HCT116 (cell line): ENCODE data around the gene MACC1. TPM values are rescaled to one million over a fixed set of nuclear protein-coding genes. Genes with fewer than 3 reads are reported as not detected.

Experiments used
- ATAC-seq: fragments of 200-7000 bp; cut with Tn5 transposase; 2 replicates; pipeline ENCODE4 v1.9.1; 2020; ENCODE audit warnings: mild to moderate bottlenecking, moderate library complexity
- BruUV-seq: library from RNA; stranded (reverse); fragments of 400-500 nt; replicated peaks from 2 replicates; lab custom pipeline; 2021; lab: Mats Ljungman, UMichigan
- CTCF ChIA-PET: fragments of 300-600 bp; sonication (Branson Sonifier 250); formaldehyde crosslinking; loops from one replicate; lab custom pipeline; 2021; ENCODE audit warnings: antibody characterized with exemption; lab: Charles Lee
- POLR2A ChIA-PET: fragments of 300-600, 350-600 bp; sonication (Branson Sonifier 250); formaldehyde crosslinking; loops from one replicate; lab custom pipeline; 2021; ENCODE audit warnings: antibody characterized with exemption; lab: Charles Lee
- RAD21 ChIA-PET, 2 experiments: fragments of 300-600 bp; sonication (Branson Sonifier 250); formaldehyde crosslinking; loops; one replicate each; lab custom pipeline; 2023; ENCODE audit warnings: low total read pairs in 2 of 2; ENCODE audit not compliant: uncharacterized antibody in 2 of 2, unreplicated experiment in 2 of 2, low non-redundant PET in 1 of 2; lab: Charles Lee
- DNase-seq: peaks from one replicate; pipeline ENCODE4 v3.0.0-alpha.2; 2010; ENCODE audit warnings: low read depth, low spot score
- H2AFZ ChIP-seq: fragments of 200-600 bp; shearing (Covaris generic), sonication (generic); 2 replicates; pipeline ENCODE4 v1.6.1; 2017; ENCODE audit warnings: low read depth, mixed run types, mixed read lengths, antibody characterized with exemption, low read length; ENCODE audit not compliant: poor library complexity, severe bottlenecking
- H3K27ac ChIP-seq: 2 replicates; pipeline ENCODE4 v1.5.1; 2012; ENCODE audit warnings: low read depth, low read length
- H3K27me3 ChIP-seq: fragments of 200-600 bp; sonication (generic); 2 replicates; pipeline ENCODE4 v1.6.1; 2016; ENCODE audit warnings: mixed run types, low read length, mixed read lengths; ENCODE audit not compliant: insufficient read depth
- H3K36me3 ChIP-seq, 2 experiments: fragments of 200-500 bp in 1 of 2; fragments of 200-600 bp in 1 of 2; sonication (Bioruptor generic) in 1 of 2; sonication (generic) in 1 of 2; 2 replicates each; pipeline versions ENCODE4 v1.5.1 to v1.6.1; 2014 to 2016; ENCODE audit warnings: low read length in 2 of 2, inconsistent platforms in 1 of 2, mixed read lengths in 1 of 2, mixed run types in 1 of 2; ENCODE audit not compliant: insufficient read depth in 2 of 2, control insufficient read depth in 1 of 2
- H3K4me1 ChIP-seq, 2 experiments: fragments of 200-600 bp in 1 of 2; sonication (generic) in 1 of 2; 2 replicates each; pipeline versions ENCODE4 v1.5.1 to v1.6.1; 2012 to 2017; ENCODE audit warnings: low read length in 2 of 2, inconsistent platforms in 1 of 2, mild to moderate bottlenecking in 1 of 2, mixed read lengths in 1 of 2, mixed run types in 1 of 2, moderate library complexity in 1 of 2; ENCODE audit not compliant: insufficient read depth in 2 of 2, control insufficient read depth in 1 of 2
- H3K4me2 ChIP-seq: fragments of 200-600 bp; sonication (generic); 2 replicates; pipeline ENCODE4 v1.6.1; 2017; ENCODE audit warnings: mixed run types, low read length, mixed read lengths
- H3K4me3 ChIP-seq, 2 experiments: fragments of 200-600 bp in 1 of 2; sonication (generic) in 1 of 2; replicated peaks in 1 of 2; 2 replicates each; pipeline ENCODE4 v1.5.1; 2011 to 2016; ENCODE audit warnings: low read length in 2 of 2, control low read depth in 1 of 2, low read depth in 1 of 2, mild to moderate bottlenecking in 1 of 2, mixed read lengths in 1 of 2, mixed run types in 1 of 2
- H3K79me2 ChIP-seq: fragments of 200-600 bp; sonication (generic); 2 replicates; pipeline ENCODE4 v1.6.1; 2017; ENCODE audit warnings: mild to moderate bottlenecking, mixed run types, low read length, moderate library complexity, mixed read lengths; ENCODE audit not compliant: insufficient read depth
- H3K9ac ChIP-seq: fragments of 200-600 bp; sonication (generic); 2 replicates; pipeline ENCODE4 v1.6.1; 2016; ENCODE audit warnings: low read length, mixed read lengths
- H3K9me2 ChIP-seq: fragments of 200-600 bp; sonication (generic), shearing (Covaris generic); 2 replicates; pipeline ENCODE4 v1.6.1; 2017; ENCODE audit warnings: mixed run types, mild to moderate bottlenecking, moderate library complexity; ENCODE audit not compliant: insufficient read depth
- H3K9me3 ChIP-seq, 2 experiments: fragments of 200-500 bp in 1 of 2; fragments of 200-600 bp in 1 of 2; sonication (Bioruptor generic) in 1 of 2; sonication (generic) in 1 of 2; 2 replicates each; pipeline ENCODE4 v1.6.1; 2014 to 2017; ENCODE audit warnings: low read length in 2 of 2, mixed read lengths in 2 of 2, inconsistent platforms in 1 of 2, low read depth in 1 of 2, mild to moderate bottlenecking in 1 of 2, mixed run types in 1 of 2, moderate library complexity in 1 of 2; ENCODE audit not compliant: control insufficient read depth in 1 of 2, insufficient read depth in 1 of 2
- H4K20me1 ChIP-seq: fragments of 200-600 bp; sonication (generic), shearing (Covaris generic); 2 replicates; pipeline ENCODE4 v1.6.1; 2017; ENCODE audit warnings: mixed run types, mild to moderate bottlenecking, moderate library complexity; ENCODE audit not compliant: insufficient read depth
- EGR1 ChIP-seq: IDR thresholded peaks from 2 replicates; pipeline ENCODE4 v1.6.1; 2012; ENCODE audit warnings: low read depth
- EZH2 ChIP-seq: fragments of 200-600 bp; sonication (generic); IDR thresholded peaks from 2 replicates; pipeline ENCODE4 v1.6.1; 2017; ENCODE audit warnings: antibody characterized with exemption, mixed run types
- MAX ChIP-seq: IDR thresholded peaks from 2 replicates; pipeline ENCODE4 v1.6.1; 2012
- POLR2AphosphoS5 ChIP-seq: IDR thresholded peaks from 2 replicates; pipeline ENCODE4 v1.6.1; 2011; ENCODE audit warnings: mild to moderate bottlenecking, low read depth, low read length, moderate library complexity
- RAD21 ChIP-seq: IDR thresholded peaks from 2 replicates; pipeline ENCODE4 v1.6.1; 2012; ENCODE audit warnings: low read depth, mild to moderate bottlenecking
- SP1 ChIP-seq: IDR thresholded peaks from 2 replicates; pipeline ENCODE4 v1.6.1; 2012; ENCODE audit warnings: low read depth
- YY1 ChIP-seq: IDR thresholded peaks from 2 replicates; pipeline ENCODE4 v1.6.1; 2011; ENCODE audit warnings: low read length, low read depth, moderate library complexity, mild to moderate bottlenecking; ENCODE audit not compliant: insufficient replicate concordance; ENCODE audit errors: extremely low read depth
- ZFX ChIP-seq: fragments of 450-650 bp; IDR thresholded peaks from 2 replicates; pipeline ENCODE4 v1.6.1; 2017
- intact Hi-C: fragments of 100-400 bp; cut with micrococcal nuclease; formaldehyde crosslinking; loops from 2 replicates; pipeline ENCODE4 v1.10.0; 2022
- total RNA-seq: library from RNA; stranded (reverse); gene quantifications from one replicate; pipeline ENCODE4 v1.2.1, GENCODE V29; 2021; ENCODE audit not compliant: unreplicated experiment
- TF ChIP-seq, protein P1 (sequence below): IDR thresholded peaks from 2 replicates; pipeline ENCODE4 v1.6.1; 2012; ENCODE audit warnings: low read depth
- TF ChIP-seq, protein P2 (sequence below): IDR thresholded peaks from 2 replicates; pipeline ENCODE4 v1.6.1; 2011; ENCODE audit warnings: mild to moderate bottlenecking, low read length, moderate library complexity; ENCODE audit not compliant: insufficient replicate concordance; ENCODE audit errors: extremely low read depth

The MACC1 gene
- total RNA-seq, 1 experiment from 2014 or later, result 9.8 TPM

- H3K4me2 ChIP-seq, result no peak overlapping the region
- TF ChIP-seq POLR2AphosphoS5 (no peak), YY1 (no peak), EZH2 (no peak), MAX (no peak)
- TF ChIP-seq, protein P1, sequence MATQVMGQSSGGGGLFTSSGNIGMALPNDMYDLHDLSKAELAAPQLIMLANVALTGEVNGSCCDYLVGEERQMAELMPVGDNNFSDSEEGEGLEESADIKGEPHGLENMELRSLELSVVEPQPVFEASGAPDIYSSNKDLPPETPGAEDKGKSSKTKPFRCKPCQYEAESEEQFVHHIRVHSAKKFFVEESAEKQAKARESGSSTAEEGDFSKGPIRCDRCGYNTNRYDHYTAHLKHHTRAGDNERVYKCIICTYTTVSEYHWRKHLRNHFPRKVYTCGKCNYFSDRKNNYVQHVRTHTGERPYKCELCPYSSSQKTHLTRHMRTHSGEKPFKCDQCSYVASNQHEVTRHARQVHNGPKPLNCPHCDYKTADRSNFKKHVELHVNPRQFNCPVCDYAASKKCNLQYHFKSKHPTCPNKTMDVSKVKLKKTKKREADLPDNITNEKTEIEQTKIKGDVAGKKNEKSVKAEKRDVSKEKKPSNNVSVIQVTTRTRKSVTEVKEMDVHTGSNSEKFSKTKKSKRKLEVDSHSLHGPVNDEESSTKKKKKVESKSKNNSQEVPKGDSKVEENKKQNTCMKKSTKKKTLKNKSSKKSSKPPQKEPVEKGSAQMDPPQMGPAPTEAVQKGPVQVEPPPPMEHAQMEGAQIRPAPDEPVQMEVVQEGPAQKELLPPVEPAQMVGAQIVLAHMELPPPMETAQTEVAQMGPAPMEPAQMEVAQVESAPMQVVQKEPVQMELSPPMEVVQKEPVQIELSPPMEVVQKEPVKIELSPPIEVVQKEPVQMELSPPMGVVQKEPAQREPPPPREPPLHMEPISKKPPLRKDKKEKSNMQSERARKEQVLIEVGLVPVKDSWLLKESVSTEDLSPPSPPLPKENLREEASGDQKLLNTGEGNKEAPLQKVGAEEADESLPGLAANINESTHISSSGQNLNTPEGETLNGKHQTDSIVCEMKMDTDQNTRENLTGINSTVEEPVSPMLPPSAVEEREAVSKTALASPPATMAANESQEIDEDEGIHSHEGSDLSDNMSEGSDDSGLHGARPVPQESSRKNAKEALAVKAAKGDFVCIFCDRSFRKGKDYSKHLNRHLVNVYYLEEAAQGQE, result no peak
- TF ChIP-seq, all 23 proteins: peak for 0
- H4K20me1 ChIP-seq, result no peaks in the 10 kb centered on the region
- no TSS peak for BruUV-seq
- H3K9ac ChIP-seq, result no peak overlapping the region
- H3K27me3 ChIP-seq, result no peaks in the 10 kb centered on the region
- no peaks in the 10 kb centered on the region for H3K36me3 ChIP-seq
- H3K4me3 ChIP-seq, result no peak overlapping the region
- CTCF ChIA-PET, result no interaction called here
- no peaks in the 10 kb centered on the region for H3K9me3 ChIP-seq
- intact Hi-C loops, result no loop called here
- RAD21 ChIA-PET, result no interaction called here
- no peak overlapping the region for H2AFZ ChIP-seq
- H3K9me2 ChIP-seq, result no peaks in the 10 kb centered on the region
- POLR2A ChIA-PET, result no interaction called here
- H3K4me1 ChIP-seq, result no peaks in the 10 kb centered on the region
- no peak for DNase-seq
- no peak overlapping the region for H3K27ac ChIP-seq
- H3K79me2 ChIP-seq, result no peaks in the 10 kb centered on the region
- no peak for ATAC-seq
Measured at GRCh38 chr7:20122073-20122472, 95.1 kb downstream of the MACC1 start.

DNA sequence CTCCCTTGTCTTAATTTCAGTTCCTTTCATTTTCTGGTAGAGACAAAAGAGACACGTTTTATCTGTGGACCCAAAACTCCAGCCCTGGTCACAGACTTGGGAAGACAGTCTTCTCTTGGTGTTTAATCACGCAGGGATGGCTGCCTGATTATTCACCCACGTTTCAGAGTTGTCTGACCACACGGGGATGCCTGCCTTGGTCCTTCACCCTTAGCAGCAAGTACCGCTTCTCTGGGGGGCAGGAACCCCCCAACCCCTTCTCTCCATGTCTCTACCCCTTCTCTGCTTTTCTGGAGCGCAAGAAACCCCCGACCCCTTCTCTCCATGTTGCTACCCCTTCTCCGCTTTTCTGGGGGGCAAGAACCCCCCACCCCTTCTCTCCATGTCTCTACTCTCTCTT is 95.8 kb downstream of the MACC1 start:
- Histone ChIP-seq H3K4me3 (no peak overlapping the region), H3K27ac (no peak overlapping the region), H3K4me2 (no peak overlapping the region), H4K20me1 (no peaks in the 10 kb centered on the region), H3K27me3 (no peaks in the 10 kb centered on the region), H3K79me2 (no peaks in the 10 kb centered on the region), H2AFZ (no peak overlapping the region), H3K4me1 (no peaks in the 10 kb centered on the region), H3K9me3 (no peaks in the 10 kb centered on the region), H3K9me2 (no peaks in the 10 kb centered on the region), H3K36me3 (no peaks in the 10 kb centered on the region), H3K9ac (no peak overlapping the region)
- CTCF ChIA-PET, result no interaction called here
- BruUV-seq, result no TSS peak
- RAD21 ChIA-PET, result no interaction called here
- no peak for ATAC-seq
- POLR2A ChIA-PET, result no interaction called here
- no peak for DNase-seq
- intact Hi-C loops, result no loop called here
- TF ChIP-seq, protein P2, sequence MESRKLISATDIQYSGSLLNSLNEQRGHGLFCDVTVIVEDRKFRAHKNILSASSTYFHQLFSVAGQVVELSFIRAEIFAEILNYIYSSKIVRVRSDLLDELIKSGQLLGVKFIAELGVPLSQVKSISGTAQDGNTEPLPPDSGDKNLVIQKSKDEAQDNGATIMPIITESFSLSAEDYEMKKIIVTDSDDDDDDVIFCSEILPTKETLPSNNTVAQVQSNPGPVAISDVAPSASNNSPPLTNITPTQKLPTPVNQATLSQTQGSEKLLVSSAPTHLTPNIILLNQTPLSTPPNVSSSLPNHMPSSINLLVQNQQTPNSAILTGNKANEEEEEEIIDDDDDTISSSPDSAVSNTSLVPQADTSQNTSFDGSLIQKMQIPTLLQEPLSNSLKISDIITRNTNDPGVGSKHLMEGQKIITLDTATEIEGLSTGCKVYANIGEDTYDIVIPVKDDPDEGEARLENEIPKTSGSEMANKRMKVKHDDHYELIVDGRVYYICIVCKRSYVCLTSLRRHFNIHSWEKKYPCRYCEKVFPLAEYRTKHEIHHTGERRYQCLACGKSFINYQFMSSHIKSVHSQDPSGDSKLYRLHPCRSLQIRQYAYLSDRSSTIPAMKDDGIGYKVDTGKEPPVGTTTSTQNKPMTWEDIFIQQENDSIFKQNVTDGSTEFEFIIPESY, result no peak
- TF ChIP-seq ZFX (no peak), YY1 (no peak), SP1 (no peak), EGR1 (no peak), RAD21 (no peak), POLR2AphosphoS5 (no peak)
- TF ChIP-seq, protein P1, result no peak
